B cell (primary cell): Measurements from ENCODE around the gene UNC79.

Source experiments
- EZH2 ChIP-seq: IDR thresholded peaks from 2 replicates; pipeline ENCODE4 v1.6.1; 2012; ENCODE audit warnings: borderline replicate concordance, low read depth, mild to moderate bottlenecking, moderate library complexity, low read length; ENCODE audit not compliant: insufficient read depth, poor library complexity, severe bottlenecking
- TF ChIP-seq, protein P1 (sequence below): fragments of 200-600 bp; IDR thresholded peaks from one replicate; pipeline ENCODE4 v1.8.0; 2022; ENCODE audit warnings: antibody characterized with exemption, mild to moderate bottlenecking

DNA sequence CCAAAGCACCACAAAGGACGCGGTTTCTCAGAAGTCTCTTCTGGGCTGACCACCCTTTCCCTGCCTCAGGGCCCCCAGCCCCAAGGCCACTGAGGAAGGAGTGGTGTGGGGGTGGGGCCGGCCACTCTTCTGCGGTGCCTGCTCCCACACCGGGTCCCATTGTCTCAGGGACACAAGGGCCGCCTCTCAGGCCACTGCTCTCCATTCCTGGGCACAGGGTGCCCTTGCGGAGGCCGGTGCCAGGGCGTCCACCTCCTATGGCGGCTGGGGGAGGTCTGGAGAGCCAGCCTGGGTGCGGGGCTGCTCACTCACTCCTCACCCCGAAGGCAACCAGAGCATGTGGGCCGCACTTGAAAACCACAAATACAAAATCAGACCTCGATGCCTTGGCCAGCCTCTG is 313.4 kb downstream of the UNC79 start:
- TF ChIP-seq, protein P1, sequence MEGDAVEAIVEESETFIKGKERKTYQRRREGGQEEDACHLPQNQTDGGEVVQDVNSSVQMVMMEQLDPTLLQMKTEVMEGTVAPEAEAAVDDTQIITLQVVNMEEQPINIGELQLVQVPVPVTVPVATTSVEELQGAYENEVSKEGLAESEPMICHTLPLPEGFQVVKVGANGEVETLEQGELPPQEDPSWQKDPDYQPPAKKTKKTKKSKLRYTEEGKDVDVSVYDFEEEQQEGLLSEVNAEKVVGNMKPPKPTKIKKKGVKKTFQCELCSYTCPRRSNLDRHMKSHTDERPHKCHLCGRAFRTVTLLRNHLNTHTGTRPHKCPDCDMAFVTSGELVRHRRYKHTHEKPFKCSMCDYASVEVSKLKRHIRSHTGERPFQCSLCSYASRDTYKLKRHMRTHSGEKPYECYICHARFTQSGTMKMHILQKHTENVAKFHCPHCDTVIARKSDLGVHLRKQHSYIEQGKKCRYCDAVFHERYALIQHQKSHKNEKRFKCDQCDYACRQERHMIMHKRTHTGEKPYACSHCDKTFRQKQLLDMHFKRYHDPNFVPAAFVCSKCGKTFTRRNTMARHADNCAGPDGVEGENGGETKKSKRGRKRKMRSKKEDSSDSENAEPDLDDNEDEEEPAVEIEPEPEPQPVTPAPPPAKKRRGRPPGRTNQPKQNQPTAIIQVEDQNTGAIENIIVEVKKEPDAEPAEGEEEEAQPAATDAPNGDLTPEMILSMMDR, result no peak
- TF ChIP-seq EZH2, result no peak
